Activated T-cell treated with anti-CD3 and anti-CD28 coated beads, Interleukin-2, amount 50 U/mL, for 72 hours (primary cell): ENCODE data around the gene ST7. TPM values are rescaled to one million over a fixed set of nuclear protein-coding genes. Genes with fewer than 3 reads are reported as not detected.

ENCODE experiments used
- ATAC-seq, 2 donors: fragments of 150-1000 bp; cut with Tn5 transposase; replicated peaks in 1 of 2; 2 replicates each; pipeline ENCODE4 v1.10.0; 2021; ENCODE audit warnings: moderate library complexity in 2 of 2, mild to moderate bottlenecking in 1 of 2
- DNase-seq, 2 donors: peaks; one replicate each; pipeline ENCODE4 v3.0.0; 2021 to 2022; ENCODE audit warnings: mixed read lengths in 1 of 2
- H3K27ac Mint-ChIP-seq: one replicate; pipeline ENCODE4 v1.8.0; 2022; ENCODE audit warnings: mild to moderate bottlenecking, moderate library complexity, mixed read lengths
- H3K27me3 Mint-ChIP-seq: one replicate; pipeline ENCODE4 v1.8.0; 2022; ENCODE audit warnings: low read depth, mixed read lengths
- H3K36me3 Mint-ChIP-seq, 2 donors: one replicate each; pipeline ENCODE4 v1.8.0; 2022; ENCODE audit warnings: mixed read lengths in 2 of 2, mild to moderate bottlenecking in 1 of 2; ENCODE audit not compliant: insufficient read depth in 2 of 2
- H3K4me1 Mint-ChIP-seq: one replicate; pipeline ENCODE4 v1.8.0; 2022; ENCODE audit warnings: low read depth, mixed read lengths
- H3K4me3 Mint-ChIP-seq, 2 donors: one replicate each; pipeline ENCODE4 v1.8.0; 2022; ENCODE audit warnings: mild to moderate bottlenecking in 2 of 2, mixed read lengths in 2 of 2, moderate library complexity in 2 of 2
- H3K9me3 Mint-ChIP-seq, 2 donors: one replicate each; pipeline ENCODE4 v1.8.0; 2022; ENCODE audit warnings: mixed read lengths in 2 of 2
- total RNA-seq, 2 donors: library from RNA; stranded (reverse); gene quantifications; one replicate each; pipeline ENCODE4 v1.2.3, GENCODE V29; 2022

ST7 gene
- total RNA-seq, 2 donors from 2014 or later: 6.2 to 7.2 TPM

DNA sequence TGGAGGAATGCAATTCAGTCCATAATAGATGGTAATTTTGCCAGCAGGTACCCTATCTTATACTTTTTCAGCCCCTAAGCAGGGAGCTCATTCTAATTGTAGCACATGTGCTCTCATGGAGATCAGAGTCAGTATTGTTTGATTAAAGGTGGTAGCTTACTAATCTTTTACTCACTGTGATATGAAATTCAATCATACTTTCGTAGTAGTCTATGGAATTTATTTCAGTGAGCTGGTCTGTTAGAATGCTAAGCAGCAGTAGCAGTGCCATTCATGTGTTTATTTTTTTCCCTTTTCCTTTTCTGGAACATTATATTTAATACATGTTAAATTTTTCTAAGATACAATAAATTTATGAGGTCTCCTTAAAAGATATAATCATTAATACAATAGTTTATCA, 109.0 kb downstream of the ST7 start:
- no peak for ATAC-seq
- Mint-ChIP-seq H3K4me3 (no peak overlapping the region), H3K9me3 (no peaks in the 10 kb centered on the region), H3K27ac (no peak overlapping the region), H3K4me1 (peaks cover 11% of the 10 kb centered on the region), H3K36me3 (no peaks in the 10 kb centered on the region), H3K27me3 (no peaks in the 10 kb centered on the region)
- DNase-seq: no peak

DNA sequence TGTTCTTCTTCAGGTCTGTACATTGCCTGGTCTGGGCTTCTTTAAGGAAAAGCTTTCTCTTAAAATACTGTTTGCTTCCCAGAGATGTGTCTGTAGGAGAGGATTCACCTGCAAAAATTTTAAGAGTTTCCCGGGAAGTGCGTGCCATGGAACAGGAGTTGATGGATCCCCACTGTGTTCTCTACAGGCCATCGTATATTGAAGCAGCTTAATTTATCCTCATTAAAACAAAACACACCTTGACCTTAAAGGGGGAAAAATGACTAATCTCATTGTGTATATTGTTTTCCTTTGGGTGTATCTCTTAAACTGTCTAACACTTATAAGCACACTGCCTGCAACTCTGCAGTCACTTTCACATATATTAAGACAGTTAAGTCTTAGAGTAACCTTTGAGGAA, 111.4 kb downstream of the ST7 start:
- Mint-ChIP-seq H3K27me3 (no peaks in the 10 kb centered on the region), H3K4me1 (peaks cover 26% of the 10 kb centered on the region), H3K4me3 (no peak overlapping the region), H3K36me3 (no peaks in the 10 kb centered on the region), H3K27ac (no peak overlapping the region), H3K9me3 (no peaks in the 10 kb centered on the region)
- no peak for ATAC-seq
- no peak for DNase-seq

DNA sequence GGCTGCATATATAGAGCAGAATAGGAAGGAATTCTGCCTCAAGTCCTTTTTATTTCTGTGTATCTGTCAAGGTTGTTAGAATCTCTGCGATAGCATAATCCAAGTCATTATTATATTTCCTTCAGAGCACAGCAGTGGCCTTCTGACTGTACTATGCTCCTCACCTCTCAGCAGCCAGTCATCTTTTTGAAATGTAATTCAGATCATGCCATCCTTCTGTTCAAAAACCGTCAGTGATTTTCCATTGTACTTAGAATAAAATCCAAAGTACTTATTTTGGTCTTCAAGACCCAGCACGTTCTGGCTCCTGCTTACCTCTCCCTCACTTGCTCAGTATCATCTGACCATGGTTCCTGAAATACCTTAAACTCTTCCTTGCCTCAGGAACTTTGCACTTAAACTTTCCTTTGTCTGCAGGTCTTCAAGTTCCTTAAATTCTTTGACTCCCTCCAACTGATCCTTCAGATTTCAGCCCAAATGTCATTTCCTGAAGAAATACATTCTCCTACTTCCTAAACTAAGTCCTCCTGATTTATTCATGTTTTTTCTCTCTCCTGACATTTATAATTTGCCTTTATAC, 112.4 kb downstream of the ST7 start:
- Mint-ChIP-seq H3K36me3 (no peaks in the 10 kb centered on the region), H3K4me1 (peaks cover 26% of the 10 kb centered on the region)
- ATAC-seq: no peak

DNA sequence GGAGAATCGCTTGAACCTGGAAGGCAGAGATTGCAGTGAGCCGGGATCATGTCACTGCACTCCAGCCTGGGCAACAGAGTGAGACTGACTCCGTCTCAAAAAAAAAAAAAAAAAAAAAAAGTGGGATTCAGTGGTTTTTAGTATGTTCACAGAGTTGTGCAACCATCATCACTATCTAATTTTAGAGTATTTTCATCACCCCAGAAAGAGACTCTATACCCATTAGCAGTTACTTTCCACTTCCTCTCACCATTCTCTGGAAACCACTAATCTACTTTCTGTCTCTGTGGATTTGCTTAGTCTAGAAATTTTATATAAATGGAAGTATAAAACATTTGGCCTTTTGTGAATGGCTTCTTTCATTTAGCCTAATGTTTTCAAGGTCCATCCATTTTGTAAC, 113.4 kb downstream of the ST7 start:
- ATAC-seq: no peak
- no peak for DNase-seq
- no peaks in the 10 kb centered on the region for H3K36me3 Mint-ChIP-seq
- no peak overlapping the region for H3K4me3 Mint-ChIP-seq
- no peaks in the 10 kb centered on the region for H3K27me3 Mint-ChIP-seq
- H3K4me1 Mint-ChIP-seq: peaks cover 26% of the 10 kb centered on the region
- no peaks in the 10 kb centered on the region for H3K9me3 Mint-ChIP-seq
- H3K27ac Mint-ChIP-seq: no peak overlapping the region

More for the DNA sequence above, 112.4 kb downstream of the ST7 start:
- Mint-ChIP-seq H3K27me3 (no peaks in the 10 kb centered on the region), H3K4me3 (no peak overlapping the region), H3K27ac (no peak overlapping the region), H3K9me3 (no peaks in the 10 kb centered on the region)
- DNase-seq: no peak

DNA sequence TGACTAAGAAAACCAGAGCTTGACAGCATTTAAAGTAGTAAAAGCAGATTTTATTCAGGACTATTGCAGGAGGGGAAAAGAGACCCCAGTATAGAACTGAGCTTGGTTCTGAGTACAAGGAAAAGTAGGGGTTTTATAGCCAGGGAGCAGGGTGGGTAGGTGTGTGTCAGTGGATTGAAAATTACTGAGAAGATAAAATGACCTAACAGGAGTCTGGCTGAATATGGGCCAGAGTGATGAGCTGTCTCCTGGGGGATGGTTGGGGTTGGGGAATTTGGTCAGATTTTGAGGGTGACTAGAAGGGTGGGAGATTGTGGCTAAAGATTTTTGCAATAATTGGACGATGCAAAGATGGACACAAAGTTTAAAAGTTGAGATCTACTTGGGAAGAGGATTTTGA, 114.0 kb downstream of the ST7 start:
- DNase-seq (no peak), ATAC-seq (no peak)
- Mint-ChIP-seq H3K27ac (no peak overlapping the region), H3K27me3 (no peaks in the 10 kb centered on the region), H3K9me3 (no peaks in the 10 kb centered on the region), H3K4me3 (no peak overlapping the region), H3K36me3 (no peaks in the 10 kb centered on the region), H3K4me1 (peaks cover 26% of the 10 kb centered on the region)

DNA sequence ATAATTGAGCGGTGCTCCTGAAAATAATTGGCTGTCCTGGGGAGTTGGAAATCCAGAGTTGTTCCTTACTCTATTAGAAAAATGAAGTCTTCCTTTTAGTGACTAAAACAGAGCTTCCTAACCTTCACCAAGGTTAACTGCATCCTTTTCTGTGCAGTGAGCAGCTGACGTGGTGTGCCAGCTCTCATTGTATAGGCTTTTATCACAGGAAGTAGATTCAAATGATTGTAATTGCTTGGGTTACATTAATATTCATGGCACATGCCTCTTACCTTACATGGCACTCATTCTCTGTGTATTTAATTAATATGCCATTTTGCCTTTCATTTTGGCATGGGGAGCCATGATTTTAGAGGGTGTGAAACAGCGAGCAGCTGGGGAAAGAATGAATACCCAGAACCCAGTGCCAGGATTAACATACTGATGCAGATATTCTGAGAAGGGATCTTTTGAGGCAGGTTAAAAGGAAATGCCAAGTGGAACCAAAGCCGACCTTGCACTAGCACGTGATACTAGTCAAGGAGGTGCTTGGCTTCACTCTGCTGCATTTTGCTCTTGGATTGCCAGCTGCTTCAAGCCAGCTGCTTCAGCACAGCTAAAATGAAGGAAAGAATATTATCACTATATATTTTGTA, 115.3 kb downstream of the ST7 start:
- no peaks in the 10 kb centered on the region for H3K27me3 Mint-ChIP-seq
- H3K4me3 Mint-ChIP-seq: no peak overlapping the region
- H3K36me3 Mint-ChIP-seq: no peaks in the 10 kb centered on the region
- H3K9me3 Mint-ChIP-seq: no peaks in the 10 kb centered on the region
- ATAC-seq (no peak), DNase-seq (no peak)
- H3K27ac Mint-ChIP-seq: no peak overlapping the region
- peaks cover 32% of the 10 kb centered on the region for H3K4me1 Mint-ChIP-seq

DNA sequence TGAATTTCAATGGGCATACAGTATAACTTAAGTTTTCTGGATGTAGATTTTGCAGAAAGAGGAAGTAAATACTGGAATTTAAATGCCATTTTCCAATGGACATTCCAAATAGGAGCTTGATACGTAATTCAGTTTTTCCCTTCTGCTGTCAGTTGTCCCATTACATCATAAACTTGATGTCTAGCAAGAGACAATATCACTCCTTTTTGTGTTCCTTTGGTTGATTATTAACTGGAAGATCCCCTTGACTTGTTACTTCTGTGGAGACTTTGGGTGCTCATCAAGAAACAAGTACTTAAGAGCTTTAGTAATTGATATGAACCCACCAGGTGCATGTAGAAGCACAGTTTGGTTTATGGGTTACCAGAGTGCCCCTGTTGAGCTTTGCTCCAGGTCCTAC, 116.1 kb downstream of the ST7 start:
- H3K9me3 Mint-ChIP-seq: no peaks in the 10 kb centered on the region
- H3K27ac Mint-ChIP-seq: no peak overlapping the region
- H3K36me3 Mint-ChIP-seq: no peaks in the 10 kb centered on the region
- no peaks in the 10 kb centered on the region for H3K27me3 Mint-ChIP-seq
- DNase-seq: no peak
- H3K4me1 Mint-ChIP-seq: peaks cover 32% of the 10 kb centered on the region
- ATAC-seq: no peak
- H3K4me3 Mint-ChIP-seq: no peak overlapping the region

DNA sequence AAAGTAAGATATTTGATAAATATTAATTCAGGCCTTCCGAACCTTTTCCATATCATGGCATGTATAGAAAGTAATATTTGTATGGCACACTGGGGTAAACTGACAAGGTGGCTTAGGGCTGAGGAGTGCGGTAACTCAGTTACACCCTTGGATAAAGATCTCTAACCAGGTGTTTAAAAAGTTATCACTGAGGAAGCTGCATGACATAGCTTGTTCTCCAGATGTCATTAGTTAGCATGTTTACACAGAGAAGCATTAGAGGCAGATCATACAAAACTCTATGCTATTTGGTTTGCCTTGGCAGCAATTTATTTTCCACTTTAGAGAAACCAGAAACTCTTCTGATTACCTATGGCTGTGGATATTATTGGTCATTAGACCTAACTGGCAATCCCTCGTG, 118.2 kb downstream of the ST7 start:
- Mint-ChIP-seq H3K27ac (no peak overlapping the region), H3K27me3 (no peaks in the 10 kb centered on the region), H3K9me3 (no peaks in the 10 kb centered on the region), H3K4me1 (peaks cover 27% of the 10 kb centered on the region), H3K4me3 (no peak overlapping the region), H3K36me3 (peaks cover 0 to 3% of the 10 kb centered on the region in 2 donors)
- no peak for ATAC-seq
- DNase-seq: no peak

DNA sequence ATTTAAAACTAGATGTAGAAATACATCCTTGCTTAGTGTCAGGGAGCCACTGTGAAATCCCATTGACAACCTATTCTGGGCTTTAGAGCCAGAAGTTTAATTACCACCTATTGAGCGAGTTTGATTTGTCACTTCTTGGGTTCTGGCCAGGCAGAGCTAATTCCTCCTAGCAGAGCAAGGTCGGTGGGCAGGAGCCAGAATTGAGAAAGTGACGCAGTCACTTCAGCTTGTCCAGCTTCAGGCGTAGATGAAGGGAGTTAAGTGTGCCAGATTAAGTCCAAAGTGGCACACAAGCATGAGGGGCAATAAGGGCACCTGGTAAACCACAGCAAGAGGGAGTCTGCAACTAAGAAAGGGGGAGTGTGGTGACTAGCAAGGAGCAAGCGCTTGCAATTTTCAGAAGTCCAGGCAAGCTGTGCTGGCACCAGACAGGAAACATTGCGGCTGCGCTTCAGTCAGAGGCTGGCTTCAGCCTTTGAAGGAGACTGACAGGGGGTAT, 119.4 kb downstream of the ST7 start:
- Mint-ChIP-seq H3K36me3 (peaks cover 0 to 3% of the 10 kb centered on the region in 2 donors), H3K4me3 (peak overlapping the region in 1 of 2 donors; percentile 9), H3K27me3 (no peaks in the 10 kb centered on the region), H3K27ac (no peak overlapping the region), H3K9me3 (no peaks in the 10 kb centered on the region), H3K4me1 (peaks cover 17% of the 10 kb centered on the region)
- DNase-seq (no peak), ATAC-seq (no peak)

DNA sequence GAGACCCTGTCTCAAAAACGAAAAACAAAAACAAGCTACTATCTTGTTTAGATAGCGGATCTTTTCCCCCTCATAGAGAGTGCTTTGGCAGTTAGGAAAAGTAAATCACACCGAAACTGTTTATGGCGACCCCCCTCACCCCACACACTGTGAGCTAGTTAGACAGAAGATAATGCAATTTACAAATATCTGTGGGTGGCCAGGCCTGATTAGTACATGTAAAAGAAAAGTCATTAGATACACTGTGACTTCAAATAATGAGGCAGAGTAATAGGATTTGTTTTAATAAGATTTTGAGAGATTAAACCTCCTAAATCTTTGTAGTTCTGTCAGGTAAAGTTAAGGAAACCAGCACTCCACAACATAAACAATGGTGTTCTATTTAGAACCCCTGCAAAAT, 121.1 kb downstream of the ST7 start:
- Mint-ChIP-seq H3K27me3 (no peaks in the 10 kb centered on the region), H3K9me3 (no peaks in the 10 kb centered on the region), H3K4me3 (no peak overlapping the region), H3K27ac (no peak overlapping the region), H3K36me3 (peaks cover 0 to 3% of the 10 kb centered on the region in 2 donors), H3K4me1 (peaks cover 6% of the 10 kb centered on the region)
- DNase-seq: no peak
- no peak for ATAC-seq

DNA sequence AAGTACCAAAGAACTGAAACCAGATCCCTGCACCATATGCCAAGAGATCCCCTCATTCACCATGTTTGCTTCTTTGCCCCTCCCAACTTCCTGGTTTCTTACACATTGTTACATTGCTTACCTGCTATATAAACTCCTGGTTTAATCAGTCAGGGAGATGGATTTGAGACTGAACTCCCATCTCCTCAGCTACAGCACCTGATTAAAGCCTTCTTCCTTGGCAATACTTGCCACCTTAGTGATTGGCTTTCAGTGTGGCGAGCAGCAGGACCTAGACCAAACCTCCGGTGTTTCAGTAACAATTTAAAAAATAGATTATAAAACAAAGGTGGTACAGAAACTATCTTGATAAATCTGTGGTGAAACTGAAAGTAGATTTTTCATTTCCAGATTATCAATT, 122.6 kb downstream of the ST7 start:
- Mint-ChIP-seq H3K36me3 (peaks cover 0 to 3% of the 10 kb centered on the region in 2 donors), H3K27ac (no peak overlapping the region), H3K4me1 (peaks cover 6% of the 10 kb centered on the region), H3K9me3 (no peaks in the 10 kb centered on the region), H3K4me3 (no peak overlapping the region), H3K27me3 (no peaks in the 10 kb centered on the region)
- DNase-seq (no peak), ATAC-seq (no peak)

DNA sequence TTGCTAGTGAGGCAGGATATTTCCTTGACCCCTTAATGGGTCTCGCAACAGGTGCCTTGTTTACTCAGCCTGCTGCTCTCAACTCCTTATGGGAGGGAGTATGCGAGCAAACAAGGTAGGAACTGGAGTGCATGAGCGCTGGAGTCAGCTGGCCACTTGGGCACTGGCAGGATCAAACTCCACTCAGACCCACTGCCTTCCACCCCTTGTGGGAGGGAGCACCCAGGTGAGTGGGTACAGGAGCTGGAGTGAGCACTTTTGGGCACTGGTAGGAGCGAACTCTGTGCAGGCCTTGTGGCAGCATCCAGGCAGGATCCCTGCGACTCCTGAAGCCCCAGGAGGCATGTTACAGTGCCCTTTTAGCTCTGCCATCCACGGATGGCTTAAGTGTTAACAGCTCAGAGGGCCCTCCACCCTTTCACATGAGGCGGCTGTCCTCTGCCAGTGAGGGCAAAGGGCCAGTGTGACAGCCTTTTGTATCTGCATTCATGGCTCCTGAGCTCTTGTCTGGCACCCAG, 123.2 kb downstream of the ST7 start:
- H3K9me3 Mint-ChIP-seq: no peaks in the 10 kb centered on the region
- H3K4me3 Mint-ChIP-seq: no peak overlapping the region
- peaks cover 0 to 3% of the 10 kb centered on the region in 2 donors for H3K36me3 Mint-ChIP-seq
- H3K4me1 Mint-ChIP-seq: peaks cover 6% of the 10 kb centered on the region
- DNase-seq: no peak
- no peaks in the 10 kb centered on the region for H3K27me3 Mint-ChIP-seq
- ATAC-seq: no peak
- no peak overlapping the region for H3K27ac Mint-ChIP-seq

DNA sequence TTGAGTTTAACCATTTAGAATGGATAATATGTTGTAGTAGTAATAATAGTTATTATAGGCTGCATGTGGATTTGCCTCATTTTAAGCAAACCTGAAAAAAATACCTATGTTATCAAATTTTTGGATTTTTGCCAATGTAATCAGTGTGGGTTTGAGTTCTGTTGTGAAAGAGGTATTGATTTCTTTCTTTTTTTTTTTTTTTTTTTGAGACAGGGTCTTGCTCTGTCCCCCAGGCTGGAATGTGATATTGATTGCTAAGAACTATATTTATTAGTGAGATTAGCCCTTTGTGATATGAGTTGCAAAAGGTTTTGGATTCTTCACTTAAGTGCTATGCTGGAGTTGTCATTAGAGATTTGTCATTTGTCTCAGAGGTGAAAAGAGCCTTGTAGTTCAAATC, 124.4 kb downstream of the ST7 start:
- Mint-ChIP-seq H3K9me3 (no peaks in the 10 kb centered on the region), H3K27ac (no peak overlapping the region), H3K36me3 (peaks cover 0 to 3% of the 10 kb centered on the region in 2 donors), H3K4me3 (no peak overlapping the region), H3K4me1 (peaks cover 3% of the 10 kb centered on the region), H3K27me3 (no peaks in the 10 kb centered on the region)
- ATAC-seq: no peak
- no peak for DNase-seq

DNA sequence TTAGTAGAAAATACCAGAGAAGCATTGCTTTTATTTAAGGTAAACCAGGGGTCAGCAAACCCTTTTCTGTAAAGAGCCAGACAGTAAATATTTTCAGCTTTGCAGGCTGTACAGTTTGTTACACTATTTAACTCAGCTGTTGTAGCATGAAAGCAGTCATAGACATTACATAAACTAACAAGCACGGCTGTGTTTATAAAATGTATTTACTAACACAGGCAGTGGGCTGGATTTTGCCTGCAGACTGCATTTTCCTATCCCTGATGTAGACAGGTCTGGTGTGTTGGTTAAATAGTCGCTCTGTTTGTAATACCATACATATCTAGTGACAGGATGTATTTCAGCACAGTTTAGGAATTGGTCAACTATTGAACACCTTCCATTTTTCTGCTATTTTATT, 129.3 kb downstream of the ST7 start:
- H3K4me1 Mint-ChIP-seq: peaks cover 23% of the 10 kb centered on the region
- H3K36me3 Mint-ChIP-seq: no peaks in the 10 kb centered on the region
- no peak overlapping the region for H3K27ac Mint-ChIP-seq
- H3K9me3 Mint-ChIP-seq: no peaks in the 10 kb centered on the region
- H3K27me3 Mint-ChIP-seq: no peaks in the 10 kb centered on the region
- ATAC-seq (no peak), DNase-seq (no peak)
- H3K4me3 Mint-ChIP-seq: no peak overlapping the region
